ENCODE results near the gene RIN2.

Gene RIN2

GRCh38 chr20:19758133-19758500 is at the start of gene RIN2:
TSS of gene RIN2 (plus strand) at chr20:19758258. CDS start at chr20:19889602, 131,344 bp downstream.
- peak in 23 of 56 donors; percentile 23 to 81 (median 66) for DNase-seq

GRCh38 chr20:19709635-19710335 is 48.3 kb upstream of the RIN2 start:
- DNase-seq, result no peak

GRCh38 chr20:19710336-19711120 is 47.5 kb upstream of the RIN2 start:
- no peak for DNase-seq

- no peak for DNase-seq
Observed at GRCh38 chr20:19711126-19711525, 46.9 kb upstream of the RIN2 start.

GRCh38 chr20:19712721-19713260 is 45.3 kb upstream of the RIN2 start:
- DNase-seq, result no peak

GRCh38 chr20:19713822-19714578 is 44.1 kb upstream of the RIN2 start:
- DNase-seq, result no peak

GRCh38 chr20:19714579-19714840 is 43.5 kb upstream of the RIN2 start:
- DNase-seq, result no peak

GRCh38 chr20:19715986-19716385 is 42.1 kb upstream of the RIN2 start:
- DNase-seq, result no peak

- DNase-seq, result no peak
Observed at GRCh38 chr20:19718880-19719279, 39.2 kb upstream of the RIN2 start.

GRCh38 chr20:19720991-19721390 is 37.1 kb upstream of the RIN2 start:
- DNase-seq, result no peak

- no peak for DNase-seq
Observed at GRCh38 chr20:19723051-19723450, 35.0 kb upstream of the RIN2 start.

GRCh38 chr20:19723813-19724430 is 34.1 kb upstream of the RIN2 start:
- DNase-seq, result no peak

- DNase-seq, result no peak
Observed at GRCh38 chr20:19725373-19725772, 32.7 kb upstream of the RIN2 start.

GRCh38 chr20:19725814-19726525 is 32.1 kb upstream of the RIN2 start:
- DNase-seq, result no peak

- no peak for DNase-seq
Observed at GRCh38 chr20:19727251-19727847, 30.7 kb upstream of the RIN2 start.

GRCh38 chr20:19729672-19730071 is 28.4 kb upstream of the RIN2 start:
- no peak for DNase-seq

GRCh38 chr20:19730706-19731105 is 27.4 kb upstream of the RIN2 start:
- DNase-seq, result no peak

GRCh38 chr20:19734811-19735210 is 23.2 kb upstream of the RIN2 start:
- no peak for DNase-seq

- peak in 37 of 56 donors; percentile 3 to 76 (median 28) for DNase-seq
Observed at GRCh38 chr20:19735446-19735845, 22.6 kb upstream of the RIN2 start.

- no peak for DNase-seq
Observed at GRCh38 chr20:19737025-19737424, 21.0 kb upstream of the RIN2 start.

GRCh38 chr20:19738951-19739350 is 19.1 kb upstream of the RIN2 start:
- no peak for DNase-seq

All from nucleus accumbens (tissue), 56 donors.